Esophagus muscularis mucosa (tissue), 4 donors: Measurements from ENCODE around the gene ABHD12. TPM values are rescaled to one million over a fixed set of nuclear protein-coding genes. Genes with fewer than 3 reads are reported as not detected.

Experiments
- DNase-seq: peaks from one replicate; pipeline ENCODE4 v3.0.0-alpha.2; 2017; ENCODE audit errors: extremely low spot score
- H3K27ac ChIP-seq, 4 donors: fragments of 200-600 bp; sonication (generic); replicated peaks in 1 of 4; 1 replicate in 3 of 4; 2 replicates in 1 of 4; pipeline ENCODE4 v1.5.1; 2016 to 2019; ENCODE audit warnings: mild to moderate bottlenecking in 1 of 4
- H3K27me3 ChIP-seq, 4 donors: fragments of 200-600 bp; sonication (generic); one replicate each; pipeline versions ENCODE4 v1.5.1 to v1.6.0; 2016 to 2019
- H3K36me3 ChIP-seq, 4 donors: fragments of 200-600 bp; sonication (generic); one replicate each; pipeline ENCODE4 v1.5.1; 2016 to 2019
- H3K4me1 ChIP-seq, 4 donors: fragments of 200-600 bp; sonication (generic); one replicate each; pipeline ENCODE4 v1.5.1; 2016 to 2019
- H3K4me3 ChIP-seq, 4 donors: fragments of 200-600 bp; sonication (generic); 1 replicate in 2 of 4; 2 replicates in 2 of 4; pipeline ENCODE4 v1.5.1; 2016 to 2019; ENCODE audit warnings: mild to moderate bottlenecking in 4 of 4, moderate library complexity in 1 of 4
- H3K9me3 ChIP-seq, 4 donors: fragments of 200-600 bp; sonication (generic); 1 replicate in 3 of 4; 2 replicates in 1 of 4; pipeline ENCODE4 v1.5.1; 2016 to 2019
- EP300 ChIP-seq: sonication (generic); formaldehyde crosslinking; IDR thresholded peaks from one replicate; pipeline ENCODE4 v1.6.1; 2017; ENCODE audit warnings: antibody characterized with exemption
- POLR2A ChIP-seq: fragments of 450-650 bp; IDR thresholded peaks from one replicate; pipeline ENCODE4 v1.6.1; 2017; ENCODE audit warnings: antibody characterized with exemption, moderate library complexity, mild to moderate bottlenecking, low read depth
- POLR2AphosphoS5 ChIP-seq, 2 donors: sonication (generic); formaldehyde crosslinking; IDR thresholded peaks; one replicate each; pipeline ENCODE4 v1.6.1; 2017; ENCODE audit warnings: antibody characterized with exemption in 2 of 2
- WGBS: methylation state at CpG from one replicate; pipeline ENCODE4 v1.1.5; 2018; 5-methylcytosine and 5-hydroxymethylcytosine counted together
- intact Hi-C: fragments of 100-400 bp; cut with DNase I; formaldehyde crosslinking; loops from one replicate; pipeline ENCODE4 v1.15.1; 2023
- total RNA-seq, 4 donors: library from RNA; depleted of rRNA; stranded (reverse); fragments of >200 nt; gene quantifications; one replicate each; pipeline versions ENCODE4 v1.1.0 to v1.2.1, GENCODE V29; 2016
- TF ChIP-seq, protein P1 (sequence below), 3 experiments: fragments of 200-600 bp in 2 of 3; fragments of 450-650 bp in 1 of 3; sonication (generic) in 2 of 3; IDR thresholded peaks; one replicate each; pipeline ENCODE4 v1.5.1; 2017 to 2019; ENCODE audit warnings: antibody characterized with exemption in 3 of 3, mild to moderate bottlenecking in 2 of 3, moderate library complexity in 1 of 3

Gene ABHD12
- total RNA-seq, 4 donors from 2014 or later = 27.0 to 41.6 (median 35.4) TPM

DNA sequence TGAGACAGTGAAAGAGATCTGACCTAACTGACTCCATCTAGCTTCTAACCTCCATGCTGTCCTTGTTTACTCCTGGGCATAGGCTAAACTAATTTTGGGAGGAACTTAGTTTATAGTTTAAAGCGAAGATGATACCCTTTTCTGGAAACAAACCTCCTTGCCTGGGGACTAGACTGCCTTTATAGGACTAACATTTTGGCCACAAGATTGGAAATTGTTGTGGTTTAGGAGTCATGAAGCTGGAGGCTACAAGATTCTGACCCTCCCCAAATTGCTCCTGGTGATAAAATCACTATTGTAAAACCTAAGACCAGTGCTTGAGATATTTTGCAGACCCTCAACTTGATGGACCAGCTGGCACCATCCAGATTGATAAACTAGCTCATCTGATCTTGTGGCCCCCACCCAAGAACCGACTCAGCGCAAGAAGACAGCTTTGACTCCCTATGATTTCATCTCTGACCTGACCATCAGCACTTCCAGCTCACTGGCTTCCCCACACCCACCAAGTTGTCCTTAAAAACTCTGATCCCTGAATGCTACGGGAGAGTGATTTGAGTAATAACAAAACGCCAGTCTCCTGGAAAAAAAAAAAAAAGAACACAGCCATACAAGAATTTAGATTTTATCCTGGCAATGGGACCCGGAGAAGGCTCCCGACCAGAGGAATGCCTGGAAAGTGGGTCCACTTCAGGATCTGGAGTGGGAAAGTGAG is 63.0 kb downstream of the ABHD12 start:
- no peak for DNase-seq
- Histone ChIP-seq H3K4me3 (no peak overlapping the region), H3K9me3 (no peaks in the 10 kb centered on the region), H3K36me3 (peaks cover 5 to 8% (median 5%) of the 10 kb centered on the region in 4 donors), H3K27me3 (no peaks in the 10 kb centered on the region), H3K27ac (no peak overlapping the region), H3K4me1 (peaks cover 0 to 19% (median 6%) of the 10 kb centered on the region in 4 donors)
- intact Hi-C loops = no loop called here
- 85% methylated on average over 7 of the region's 7 CpGs for WGBS
- TF ChIP-seq POLR2AphosphoS5 (IDR thresholded peaks at IDR 0.05) = no peak
- TF ChIP-seq, protein P1, sequence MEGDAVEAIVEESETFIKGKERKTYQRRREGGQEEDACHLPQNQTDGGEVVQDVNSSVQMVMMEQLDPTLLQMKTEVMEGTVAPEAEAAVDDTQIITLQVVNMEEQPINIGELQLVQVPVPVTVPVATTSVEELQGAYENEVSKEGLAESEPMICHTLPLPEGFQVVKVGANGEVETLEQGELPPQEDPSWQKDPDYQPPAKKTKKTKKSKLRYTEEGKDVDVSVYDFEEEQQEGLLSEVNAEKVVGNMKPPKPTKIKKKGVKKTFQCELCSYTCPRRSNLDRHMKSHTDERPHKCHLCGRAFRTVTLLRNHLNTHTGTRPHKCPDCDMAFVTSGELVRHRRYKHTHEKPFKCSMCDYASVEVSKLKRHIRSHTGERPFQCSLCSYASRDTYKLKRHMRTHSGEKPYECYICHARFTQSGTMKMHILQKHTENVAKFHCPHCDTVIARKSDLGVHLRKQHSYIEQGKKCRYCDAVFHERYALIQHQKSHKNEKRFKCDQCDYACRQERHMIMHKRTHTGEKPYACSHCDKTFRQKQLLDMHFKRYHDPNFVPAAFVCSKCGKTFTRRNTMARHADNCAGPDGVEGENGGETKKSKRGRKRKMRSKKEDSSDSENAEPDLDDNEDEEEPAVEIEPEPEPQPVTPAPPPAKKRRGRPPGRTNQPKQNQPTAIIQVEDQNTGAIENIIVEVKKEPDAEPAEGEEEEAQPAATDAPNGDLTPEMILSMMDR (IDR thresholded peaks at IDR 0.05) = no peak
- no peak for TF ChIP-seq EP300
- no peak for TF ChIP-seq POLR2A

DNA sequence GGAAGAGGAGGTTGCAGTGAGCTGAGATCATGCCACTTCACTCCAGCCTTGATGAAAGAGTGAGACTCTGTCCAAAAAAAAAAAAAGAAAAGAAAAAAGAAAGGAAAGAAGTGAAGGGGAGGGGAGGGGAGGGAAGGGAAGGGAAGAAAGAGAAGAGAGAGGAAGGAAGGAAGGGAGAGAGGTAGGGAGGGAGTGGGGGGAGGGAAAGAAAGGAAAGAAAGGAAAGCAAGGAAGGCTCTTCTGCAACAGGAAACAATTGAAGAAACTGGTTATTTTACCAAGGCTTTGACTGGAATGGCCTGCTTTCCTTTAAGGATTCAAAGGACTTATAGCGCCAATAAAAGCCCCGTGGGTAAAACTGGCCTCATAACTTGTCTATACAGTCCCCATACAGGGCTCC is 64.6 kb downstream of the ABHD12 start:
- WGBS = 97% methylated on average over 2 of the region's 2 CpGs
- no peaks in the 10 kb centered on the region for H3K9me3 ChIP-seq
- no peak overlapping the region for H3K4me3 ChIP-seq
- intact Hi-C loops = no loop called here
- no peaks in the 10 kb centered on the region for H3K27me3 ChIP-seq
- no peak overlapping the region for H3K27ac ChIP-seq
- H3K4me1 ChIP-seq = peaks cover 0 to 26% (median 6%) of the 10 kb centered on the region in 4 donors
- no peak for DNase-seq
- TF ChIP-seq POLR2A = no peak
- TF ChIP-seq POLR2AphosphoS5 (IDR thresholded peaks at IDR 0.05) = no peak
- TF ChIP-seq EP300 = no peak
- TF ChIP-seq, protein P1 (IDR thresholded peaks at IDR 0.05) = no peak
- H3K36me3 ChIP-seq = peaks cover 9 to 18% (median 14%) of the 10 kb centered on the region in 4 donors

DNA sequence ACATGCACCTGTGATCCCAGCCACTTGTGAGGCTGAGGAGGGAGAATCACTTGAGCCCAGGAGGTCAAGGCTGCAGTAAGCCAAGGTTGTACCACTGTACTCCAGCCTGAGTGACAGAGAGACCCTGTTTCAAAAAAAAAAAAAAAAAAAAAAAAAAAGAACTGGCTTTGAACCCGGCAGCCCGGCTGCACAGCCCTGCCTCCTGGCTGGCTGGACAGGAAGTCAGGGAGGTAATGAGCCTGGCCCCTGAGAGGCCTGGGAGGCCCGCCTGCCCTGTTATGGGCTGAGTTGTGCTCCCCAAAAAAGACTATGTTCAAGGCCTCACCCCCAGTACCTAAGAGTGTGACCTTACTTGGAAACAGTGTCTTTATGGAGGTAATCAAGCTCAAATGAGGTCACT is 65.6 kb downstream of the ABHD12 start:
- H3K4me1 ChIP-seq = peaks cover 0 to 26% (median 6%) of the 10 kb centered on the region in 4 donors
- no peak for DNase-seq
- no peak overlapping the region for H3K27ac ChIP-seq
- no peaks in the 10 kb centered on the region for H3K9me3 ChIP-seq
- peaks cover 9 to 21% (median 14%) of the 10 kb centered on the region in 4 donors for H3K36me3 ChIP-seq
- TF ChIP-seq, protein P1 (IDR thresholded peaks at IDR 0.05) = no peak
- TF ChIP-seq EP300 (no peak), POLR2A (no peak), POLR2AphosphoS5 (IDR thresholded peaks at IDR 0.05) (no peak)
- no peak overlapping the region for H3K4me3 ChIP-seq
- H3K27me3 ChIP-seq = no peaks in the 10 kb centered on the region
- 53% methylated on average over 3 of the region's 3 CpGs for WGBS
- intact Hi-C loops = no loop called here

GRCh38 chr20:25324412-25324811 is 66.2 kb downstream of the ABHD12 start:
- Histone ChIP-seq H3K27ac (peak overlapping the region in 1 of 4 donors; percentile 8), H3K27me3 (no peaks in the 10 kb centered on the region), H3K4me3 (no peak overlapping the region), H3K4me1 (peaks cover 1 to 25% (median 8%) of the 10 kb centered on the region in 4 donors), H3K36me3 (peaks cover 9 to 26% (median 16%) of the 10 kb centered on the region in 4 donors), H3K9me3 (no peaks in the 10 kb centered on the region)
- TF ChIP-seq POLR2A = no peak
- TF ChIP-seq EP300 = no peak
- TF ChIP-seq POLR2AphosphoS5 (IDR thresholded peaks at IDR 0.05) = peak in 1 of 2 donors; percentile 29
- WGBS = 82% methylated on average over 5 of the region's 5 CpGs
- DNase-seq = no peak
- intact Hi-C loops = no loop called here

- Histone ChIP-seq H3K9me3 (no peaks in the 10 kb centered on the region), H3K36me3 (peaks cover 9 to 26% (median 16%) of the 10 kb centered on the region in 4 donors), H3K27ac (peak overlapping the region in 1 of 4 donors; percentile 8), H3K4me1 (peaks cover under 1 to 18% (median 10%) of the 10 kb centered on the region in 4 donors), H3K27me3 (no peaks in the 10 kb centered on the region), H3K4me3 (no peak overlapping the region)
- TF ChIP-seq POLR2A (no peak), EP300 (no peak), POLR2AphosphoS5 (IDR thresholded peaks at IDR 0.05) (no peak)
- TF ChIP-seq, protein P1 (IDR thresholded peaks at IDR 0.05) = no peak
- 91% methylated on average over 12 of the region's 12 CpGs for WGBS
- intact Hi-C loops = no loop called here
- no peak for DNase-seq
These were observed 67.0 kb downstream of the ABHD12 start for GRCh38 chr20:25323496-25324246.
